ENCODE measurements around the gene IDH3G. TPM values are rescaled to one million over a fixed set of nuclear protein-coding genes. Genes with fewer than 3 reads are reported as not detected.

Gene IDH3G
- total RNA-seq, 1 experiment from 2014 or later = 89.4 TPM

GRCh38 chrX:153736071-153736820, 57.9 kb downstream of the IDH3G start:
- in situ Hi-C loops (cut with HindIII; ENCODE audit: low pct_unique_long_range_greater_than_20kb, low sequenced_read_pairs) (no loop called here), intact Hi-C loops (cut with micrococcal nuclease; ENCODE audit: unreplicated experiment) (no loop called here)
- H3K36me3 ChIP-seq (ENCODE audit: control insufficient read depth, insufficient read depth, low read length) = no peaks in the 10 kb centered on the region
- no peak overlapping the region for H3K27ac ChIP-seq (ENCODE audit: low read length)
- DNase-seq (ENCODE audit: low read depth, low spot score) = no peak
- CTCF ChIA-PET = interaction anchor here (0.7 kb wide), 1 partner anchor 83 kb away, joined by 7 read pairs; no protein-coding TSS in a partner anchor
- H3K4me3 ChIP-seq (ENCODE audit: low read depth in 2 of 2, low read length in 2 of 2) = no peak overlapping the region
- POLR2A ChIA-PET = no interaction called here
- no TSS peak for BruUV-seq (replicated peaks)
- no peaks in the 10 kb centered on the region for H3K4me1 ChIP-seq (ENCODE audit: control insufficient read depth, insufficient read depth, low read length)
- TF ChIP-seq SIN3A (IDR thresholded peaks at IDR 0.05; ENCODE audit: borderline replicate concordance, insufficient read depth, low read depth, low read length) = no peak
- TF ChIP-seq POLR2AphosphoS5 (IDR thresholded peaks at IDR 0.05; ENCODE audit: low read depth, low read length) = no peak
- TF ChIP-seq CTCF (IDR thresholded peaks at IDR 0.05) = no peak
- TF ChIP-seq TCF7L2 (IDR thresholded peaks at IDR 0.05; ENCODE audit: low read depth, low read length) = no peak
- TF ChIP-seq, protein P1, sequence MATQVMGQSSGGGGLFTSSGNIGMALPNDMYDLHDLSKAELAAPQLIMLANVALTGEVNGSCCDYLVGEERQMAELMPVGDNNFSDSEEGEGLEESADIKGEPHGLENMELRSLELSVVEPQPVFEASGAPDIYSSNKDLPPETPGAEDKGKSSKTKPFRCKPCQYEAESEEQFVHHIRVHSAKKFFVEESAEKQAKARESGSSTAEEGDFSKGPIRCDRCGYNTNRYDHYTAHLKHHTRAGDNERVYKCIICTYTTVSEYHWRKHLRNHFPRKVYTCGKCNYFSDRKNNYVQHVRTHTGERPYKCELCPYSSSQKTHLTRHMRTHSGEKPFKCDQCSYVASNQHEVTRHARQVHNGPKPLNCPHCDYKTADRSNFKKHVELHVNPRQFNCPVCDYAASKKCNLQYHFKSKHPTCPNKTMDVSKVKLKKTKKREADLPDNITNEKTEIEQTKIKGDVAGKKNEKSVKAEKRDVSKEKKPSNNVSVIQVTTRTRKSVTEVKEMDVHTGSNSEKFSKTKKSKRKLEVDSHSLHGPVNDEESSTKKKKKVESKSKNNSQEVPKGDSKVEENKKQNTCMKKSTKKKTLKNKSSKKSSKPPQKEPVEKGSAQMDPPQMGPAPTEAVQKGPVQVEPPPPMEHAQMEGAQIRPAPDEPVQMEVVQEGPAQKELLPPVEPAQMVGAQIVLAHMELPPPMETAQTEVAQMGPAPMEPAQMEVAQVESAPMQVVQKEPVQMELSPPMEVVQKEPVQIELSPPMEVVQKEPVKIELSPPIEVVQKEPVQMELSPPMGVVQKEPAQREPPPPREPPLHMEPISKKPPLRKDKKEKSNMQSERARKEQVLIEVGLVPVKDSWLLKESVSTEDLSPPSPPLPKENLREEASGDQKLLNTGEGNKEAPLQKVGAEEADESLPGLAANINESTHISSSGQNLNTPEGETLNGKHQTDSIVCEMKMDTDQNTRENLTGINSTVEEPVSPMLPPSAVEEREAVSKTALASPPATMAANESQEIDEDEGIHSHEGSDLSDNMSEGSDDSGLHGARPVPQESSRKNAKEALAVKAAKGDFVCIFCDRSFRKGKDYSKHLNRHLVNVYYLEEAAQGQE (IDR thresholded peaks at IDR 0.05; ENCODE audit: insufficient read depth in 1 of 2, low read depth in 2 of 2, low read length in 1 of 2) = no peak
- no peak for ATAC-seq
- 0 out of 2 replicates have a peak, but pooled peaks cover 3% of the 10 kb centered on the region for H3K9me3 ChIP-seq (ENCODE audit: control insufficient read depth, insufficient read depth, low read depth, low read length)
- no peaks in the 10 kb centered on the region for H3K27me3 ChIP-seq (ENCODE audit: control insufficient read depth, insufficient read depth, low read length)

Other genes with a start within 250 kb of the IDH3G start
- 42.1 TPM for gene CCNQ, start 195.2 kb downstream of the IDH3G start, total RNA-seq (2021; ENCODE audit: unreplicated experiment)
- 7.1 TPM for gene DUSP9, start 147.2 kb downstream of the IDH3G start, total RNA-seq (2021; ENCODE audit: unreplicated experiment)
- 2.3 TPM for gene PNCK, start 120.6 kb downstream of the IDH3G start, total RNA-seq (2021; ENCODE audit: unreplicated experiment)
- gene SLC6A8, start 106.4 kb downstream of the IDH3G start, total RNA-seq (2021; ENCODE audit: unreplicated experiment) = 125 TPM
- 432 TPM for gene BCAP31, start 70.0 kb downstream of the IDH3G start, total RNA-seq (2021; ENCODE audit: unreplicated experiment)
- 86.6 TPM for gene ABCD1, start 69.5 kb downstream of the IDH3G start, total RNA-seq (2021; ENCODE audit: unreplicated experiment)
- 14.3 TPM for gene PLXNB3, start 30.1 kb downstream of the IDH3G start, total RNA-seq (2021; ENCODE audit: unreplicated experiment)
- 1.6 TPM for gene SRPK3, start 13.3 kb downstream of the IDH3G start, total RNA-seq (2021; ENCODE audit: unreplicated experiment)
- gene SSR4, start 293 bp upstream of the IDH3G start, total RNA-seq (2021; ENCODE audit: unreplicated experiment) = 504 TPM
- 37.2 TPM for gene PDZD4, start 36.2 kb upstream of the IDH3G start, total RNA-seq (2021; ENCODE audit: unreplicated experiment)
- 819 TPM for gene L1CAM, start 91.8 kb upstream of the IDH3G start, total RNA-seq (2021; ENCODE audit: unreplicated experiment)
- gene AVPR2, start 110.3 kb upstream of the IDH3G start, total RNA-seq (2021; ENCODE audit: unreplicated experiment) = 10.6 TPM
- 225 TPM for gene ARHGAP4, start 131.9 kb upstream of the IDH3G start, total RNA-seq (2021; ENCODE audit: unreplicated experiment)
- 246 TPM for gene NAA10, start 140.7 kb upstream of the IDH3G start, total RNA-seq (2021; ENCODE audit: unreplicated experiment)
- gene RENBP, start 150.3 kb upstream of the IDH3G start, total RNA-seq (2021; ENCODE audit: unreplicated experiment) = 0.62 TPM
- 113 TPM for gene HCFC1, start 177.4 kb upstream of the IDH3G start, total RNA-seq (2021; ENCODE audit: unreplicated experiment)
- 15.7 TPM for gene TMEM187, start 178.4 kb upstream of the IDH3G start, total RNA-seq (2021; ENCODE audit: unreplicated experiment)
- gene IRAK1, start 225.5 kb upstream of the IDH3G start, total RNA-seq (2021; ENCODE audit: unreplicated experiment) = 432 TPM